HG03520 (cell line): Measurements from ENCODE around the gene CD74.

ENCODE experiments used
- ATAC-seq: cut with Tn5 transposase; IDR thresholded peaks from one replicate; pipeline ENCODE4 v1.9.1; 2021; ENCODE audit warnings: mild to moderate bottlenecking, moderate library complexity; ENCODE audit not compliant: unreplicated experiment

The CD74 gene

GRCh38 chr5:150397782-150398721 lies 14.7 kb downstream of the CD74 start:
- no peak for ATAC-seq

- no peak for ATAC-seq
Observed at GRCh38 chr5:150397146-150397781, 15.4 kb downstream of the CD74 start.

GRCh38 chr5:150396267-150396666 lies 16.4 kb downstream of the CD74 start:
- ATAC-seq, result no peak

GRCh38 chr5:150395688-150395975 lies 17.1 kb downstream of the CD74 start:
- no peak for ATAC-seq

- no peak for ATAC-seq
Observed at GRCh38 chr5:150394912-150395687, 17.6 kb downstream of the CD74 start.

GRCh38 chr5:150394131-150394530 lies 18.6 kb downstream of the CD74 start:
- ATAC-seq, result no peak

- ATAC-seq, result no peak
Observed at GRCh38 chr5:150393096-150393645, 19.5 kb downstream of the CD74 start.

- ATAC-seq, result no peak
Observed at GRCh38 chr5:150392680-150393079, 20.0 kb downstream of the CD74 start.

- no peak for ATAC-seq
Observed at GRCh38 chr5:150391986-150392385, 20.7 kb downstream of the CD74 start.

GRCh38 chr5:150391064-150391834 lies 21.5 kb downstream of the CD74 start:
- ATAC-seq, result no peak

- ATAC-seq, result no peak
Observed at GRCh38 chr5:150389531-150390266, 23.0 kb downstream of the CD74 start.

GRCh38 chr5:150386024-150386855 lies 26.5 kb downstream of the CD74 start:
- no peak for ATAC-seq

- ATAC-seq, result no peak
Observed at GRCh38 chr5:150384701-150385100, 28.0 kb downstream of the CD74 start.

- ATAC-seq, result no peak
Observed at GRCh38 chr5:150377964-150378694, 34.6 kb downstream of the CD74 start.

- no peak for ATAC-seq
Observed at GRCh38 chr5:150376799-150377771, 35.6 kb downstream of the CD74 start.

- no peak for ATAC-seq
Observed at GRCh38 chr5:150374651-150375050, 38.1 kb downstream of the CD74 start.

GRCh38 chr5:150372639-150373038 lies 40.1 kb downstream of the CD74 start:
- no peak for ATAC-seq
